OCI-LY3 (cell line): ENCODE data around the gene ADAMTS15.

Source experiments
- CTCF ChIP-seq: fragments of 200-600, 300-600 bp; sonication (generic); IDR thresholded peaks from 2 replicates; pipeline ENCODE4 v1.5.1; 2014; ENCODE audit warnings: antibody characterized with exemption, low read length, low read depth
- EZH2phosphoT487 ChIP-seq: fragments of 200-600 bp; shearing (Covaris generic); IDR thresholded peaks from 2 replicates; pipeline ENCODE4 v1.6.1; 2018; ENCODE audit warnings: antibody characterized with exemption, mixed run types, low read depth

- no peak for TF ChIP-seq CTCF
- no peak for TF ChIP-seq EZH2phosphoT487
Measured at GRCh38 chr11:130415731-130416529, 32.5 kb upstream of the ADAMTS15 start.
